ENCODE data around the gene COG8.
A peak's percentile ranks its signal among the peaks of the same experiment; 100 is the strongest.

DNA sequence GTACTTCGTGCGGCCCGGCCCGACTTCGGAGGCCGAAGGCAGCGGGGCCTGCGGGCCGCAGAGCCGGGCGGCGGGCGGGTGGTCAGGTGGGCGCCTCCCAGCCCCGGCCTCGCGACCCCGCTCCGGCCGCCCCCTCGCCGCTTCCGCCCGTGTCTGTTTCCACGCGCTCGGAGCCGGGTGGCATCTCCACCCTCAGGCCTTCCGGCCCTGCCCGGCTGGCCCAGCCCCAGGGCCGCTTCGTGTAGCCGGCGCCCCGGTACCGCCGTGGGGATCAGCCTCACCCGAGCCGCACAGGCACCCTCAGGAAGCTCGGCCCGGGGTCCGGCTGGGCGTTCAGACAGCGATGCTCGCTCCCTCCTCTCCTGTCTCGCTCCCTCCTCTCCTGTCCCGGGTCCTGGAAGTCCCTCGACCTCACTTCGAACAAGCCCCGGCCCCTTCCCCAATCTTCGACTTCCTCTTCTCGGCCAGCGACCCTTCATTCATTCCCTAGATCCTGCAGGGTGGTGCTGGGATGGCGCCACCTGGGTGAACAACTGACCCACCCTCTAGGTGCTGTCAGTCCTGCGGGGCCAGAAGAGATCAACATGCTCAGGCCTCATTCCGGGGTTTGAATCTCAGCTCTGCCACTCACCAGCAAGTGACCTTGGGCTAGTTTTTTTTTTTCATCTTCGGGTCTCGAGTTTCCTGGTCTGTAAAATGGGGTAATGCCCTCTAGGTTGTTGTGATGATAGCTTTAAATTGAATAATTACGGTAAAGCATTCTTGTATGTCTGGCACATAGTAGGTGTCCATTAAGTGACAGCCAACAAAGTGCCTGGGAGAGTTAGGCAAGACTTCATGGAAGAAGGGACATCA, 27.6 kb downstream of the COG8 start:
- TF ChIP-seq, protein P1, sequence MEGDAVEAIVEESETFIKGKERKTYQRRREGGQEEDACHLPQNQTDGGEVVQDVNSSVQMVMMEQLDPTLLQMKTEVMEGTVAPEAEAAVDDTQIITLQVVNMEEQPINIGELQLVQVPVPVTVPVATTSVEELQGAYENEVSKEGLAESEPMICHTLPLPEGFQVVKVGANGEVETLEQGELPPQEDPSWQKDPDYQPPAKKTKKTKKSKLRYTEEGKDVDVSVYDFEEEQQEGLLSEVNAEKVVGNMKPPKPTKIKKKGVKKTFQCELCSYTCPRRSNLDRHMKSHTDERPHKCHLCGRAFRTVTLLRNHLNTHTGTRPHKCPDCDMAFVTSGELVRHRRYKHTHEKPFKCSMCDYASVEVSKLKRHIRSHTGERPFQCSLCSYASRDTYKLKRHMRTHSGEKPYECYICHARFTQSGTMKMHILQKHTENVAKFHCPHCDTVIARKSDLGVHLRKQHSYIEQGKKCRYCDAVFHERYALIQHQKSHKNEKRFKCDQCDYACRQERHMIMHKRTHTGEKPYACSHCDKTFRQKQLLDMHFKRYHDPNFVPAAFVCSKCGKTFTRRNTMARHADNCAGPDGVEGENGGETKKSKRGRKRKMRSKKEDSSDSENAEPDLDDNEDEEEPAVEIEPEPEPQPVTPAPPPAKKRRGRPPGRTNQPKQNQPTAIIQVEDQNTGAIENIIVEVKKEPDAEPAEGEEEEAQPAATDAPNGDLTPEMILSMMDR (optimal IDR thresholded peaks at IDR 0.05 in 1 of 3, IDR thresholded peaks at IDR 0.05 in 1 of 3, conservative IDR thresholded peaks at IDR 0.05 in 1 of 3; ENCODE audit: extremely low read depth in 1 of 3, insufficient read depth in 2 of 3, low read length in 3 of 3): peak in 2 of 3 experiments; percentile 8 to 49
- TF ChIP-seq EZH2 (IDR thresholded peaks at IDR 0.05; ENCODE audit: low read length): no peak
